Measurements from ENCODE around the gene CYP27B1.

CYP27B1 gene

GRCh38 chr12:57751788-57752667 is 14.8 kb downstream of the CYP27B1 start, which contains the start of gene CDK4:
Gene CDK4 (minus strand): TSS chr12:57752310. CDS start chr12:57751717, 593 bp downstream.
- DNase-seq (ENCODE audit: low read depth in 3 of 3) = peak; percentile 94 to 98 (median 96)

GRCh38 chr12:57751432-57751787 is 15.5 kb downstream of the CYP27B1 start:
- no peak for DNase-seq (ENCODE audit: low read depth in 3 of 3)

- DNase-seq (ENCODE audit: low read depth in 3 of 3) = no peak
Observed at GRCh38 chr12:57750561-57751431, 16.1 kb downstream of the CYP27B1 start.

GRCh38 chr12:57749061-57749460 is 17.8 kb downstream of the CYP27B1 start:
- no peak for DNase-seq (ENCODE audit: low read depth in 3 of 3)

GRCh38 chr12:57746025-57746424 is 20.9 kb downstream of the CYP27B1 start:
- DNase-seq (ENCODE audit: low read depth in 3 of 3) = no peak

GRCh38 chr12:57745485-57745881 is 21.4 kb downstream of the CYP27B1 start:
- no peak for DNase-seq (ENCODE audit: low read depth in 3 of 3)

GRCh38 chr12:57744777-57745484 is 21.9 kb downstream of the CYP27B1 start, which contains the start of gene TSPAN31:
Gene TSPAN31 (plus strand): TSS chr12:57745039. CDS start chr12:57745155, 116 bp downstream.
- peak; percentile 90 to 95 (median 94) for DNase-seq (ENCODE audit: low read depth in 3 of 3)

- DNase-seq (ENCODE audit: low read depth in 3 of 3) = peak in 2 of 3 donors; percentile 66 to 67
Observed at GRCh38 chr12:57744194-57744776, 22.6 kb downstream of the CYP27B1 start.

GRCh38 chr12:57743769-57744168 is 23.1 kb downstream of the CYP27B1 start:
- DNase-seq (ENCODE audit: low read depth in 3 of 3) = no peak

- peak in 2 of 3 donors; percentile 57 to 80 for DNase-seq (ENCODE audit: low read depth in 3 of 3)
Observed at GRCh38 chr12:57741844-57742738, 24.8 kb downstream of the CYP27B1 start.

GRCh38 chr12:57741413-57741789 is 25.5 kb downstream of the CYP27B1 start:
- no peak for DNase-seq (ENCODE audit: low read depth in 3 of 3)

- peak in 1 of 3 donors; percentile 53 for DNase-seq (ENCODE audit: low read depth in 3 of 3)
Observed at GRCh38 chr12:57740656-57741412, 26.0 kb downstream of the CYP27B1 start.

- DNase-seq (ENCODE audit: low read depth in 3 of 3) = no peak
Observed at GRCh38 chr12:57739914-57740538, 26.9 kb downstream of the CYP27B1 start.

- DNase-seq (ENCODE audit: low read depth in 3 of 3) = no peak
Observed at GRCh38 chr12:57739387-57739786, 27.5 kb downstream of the CYP27B1 start.

- no peak for DNase-seq (ENCODE audit: low read depth in 3 of 3)
Observed at GRCh38 chr12:57738661-57739237, 28.1 kb downstream of the CYP27B1 start, which contains the start of gene AGAP2. Gene AGAP2 (minus strand): TSS chr12:57738742. CDS start chr12:57738246, 496 bp downstream.

GRCh38 chr12:57737467-57738460 is 29.1 kb downstream of the CYP27B1 start:
- DNase-seq (ENCODE audit: low read depth in 3 of 3) = no peak

- DNase-seq (ENCODE audit: low read depth in 3 of 3) = no peak
Observed at GRCh38 chr12:57736741-57737466, 30.0 kb downstream of the CYP27B1 start.

All from stimulated activated CD4-positive, alpha-beta T cell treated with anti-CD3 and anti-CD28 coated beads, TNF-alpha, amount 100 ng/mL, for 48 hours (primary cell).